GM18520 (cell line): ENCODE results near the gene TYMS.

Experiments used
- ATAC-seq: cut with Tn5 transposase; IDR thresholded peaks from one replicate; pipeline ENCODE4 v1.9.1; 2021; ENCODE audit not compliant: unreplicated experiment

The TYMS gene

DNA sequence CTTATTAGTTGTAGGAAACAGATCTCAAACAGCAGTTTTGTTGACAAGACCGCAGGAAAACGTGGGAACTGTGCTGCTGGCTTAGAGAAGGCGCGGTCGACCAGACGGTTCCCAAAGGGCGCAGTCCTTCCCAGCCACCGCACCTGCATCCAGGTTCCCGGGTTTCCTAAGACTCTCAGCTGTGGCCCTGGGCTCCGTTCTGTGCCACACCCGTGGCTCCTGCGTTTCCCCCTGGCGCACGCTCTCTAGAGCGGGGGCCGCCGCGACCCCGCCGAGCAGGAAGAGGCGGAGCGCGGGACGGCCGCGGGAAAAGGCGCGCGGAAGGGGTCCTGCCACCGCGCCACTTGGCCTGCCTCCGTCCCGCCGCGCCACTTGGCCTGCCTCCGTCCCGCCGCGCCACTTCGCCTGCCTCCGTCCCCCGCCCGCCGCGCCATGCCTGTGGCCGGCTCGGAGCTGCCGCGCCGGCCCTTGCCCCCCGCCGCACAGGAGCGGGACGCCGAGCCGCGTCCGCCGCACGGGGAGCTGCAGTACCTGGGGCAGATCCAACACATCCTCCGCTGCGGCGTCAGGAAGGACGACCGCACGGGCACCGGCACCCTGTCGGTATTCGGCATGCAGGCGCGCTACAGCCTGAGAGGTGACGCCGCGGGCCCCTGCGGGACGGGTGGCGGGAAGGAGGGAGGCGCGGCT, at the start of gene TYMS:
TSS of gene TYMS (plus strand) at position 343 of the 690 bp plus-strand sequence. CDS start at position 433, 90 bp downstream.
- peak; percentile 18 for ATAC-seq

DNA sequence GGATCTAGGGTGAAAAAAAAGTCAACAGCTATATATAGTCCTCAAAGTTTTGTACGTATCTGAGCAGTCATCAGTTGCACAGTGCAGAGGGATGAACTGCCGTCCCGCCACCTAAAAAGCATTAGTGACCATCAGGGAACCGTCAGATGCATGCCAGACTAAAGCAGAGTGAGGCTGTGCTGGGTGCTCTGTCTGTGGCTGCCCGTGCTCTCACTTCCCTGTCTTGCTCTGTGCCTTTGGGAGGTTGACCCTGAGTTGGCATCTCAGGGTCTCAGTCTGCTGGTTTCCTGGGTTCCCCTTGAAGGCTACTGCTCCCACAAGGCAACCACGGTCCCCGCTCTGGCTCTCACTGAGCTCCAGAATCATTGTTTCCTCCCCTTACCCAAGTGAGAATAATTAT, 49.5 kb upstream of the TYMS start:
- ATAC-seq: no peak

DNA sequence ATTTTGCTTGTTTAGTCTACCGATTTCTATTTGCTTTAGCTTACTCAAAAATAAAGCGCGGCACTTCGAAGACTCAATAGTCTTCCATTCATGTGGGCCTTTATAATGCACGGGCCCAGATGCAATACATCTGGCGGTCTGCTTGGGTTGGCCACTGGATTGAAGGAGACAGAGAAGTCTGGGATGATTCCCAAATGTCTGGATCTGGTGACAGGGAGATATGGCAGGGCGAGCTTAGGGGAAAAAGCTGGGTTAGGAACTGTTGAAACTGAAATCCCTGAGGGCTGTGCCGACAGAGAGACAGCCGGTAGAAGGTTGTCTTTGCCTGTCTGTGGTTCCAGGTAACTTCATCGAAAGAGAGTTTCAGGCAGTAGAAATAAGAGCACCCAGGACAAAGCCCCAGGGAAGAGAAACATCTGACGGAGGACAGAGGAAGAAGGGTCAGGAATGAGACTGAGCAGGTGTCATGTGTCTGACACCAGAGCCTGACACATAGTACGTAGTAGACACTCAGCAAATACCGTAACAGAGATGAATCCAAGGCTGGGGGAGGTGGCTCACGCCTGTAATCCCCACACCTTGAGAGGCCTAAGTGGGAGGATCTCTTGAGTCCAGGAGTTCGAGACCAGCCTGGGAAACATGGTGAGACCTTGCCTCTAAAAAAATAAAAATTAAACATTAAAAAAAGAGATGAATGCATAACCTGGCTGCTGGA, 47.1 kb upstream of the TYMS start:
- no peak for ATAC-seq

DNA sequence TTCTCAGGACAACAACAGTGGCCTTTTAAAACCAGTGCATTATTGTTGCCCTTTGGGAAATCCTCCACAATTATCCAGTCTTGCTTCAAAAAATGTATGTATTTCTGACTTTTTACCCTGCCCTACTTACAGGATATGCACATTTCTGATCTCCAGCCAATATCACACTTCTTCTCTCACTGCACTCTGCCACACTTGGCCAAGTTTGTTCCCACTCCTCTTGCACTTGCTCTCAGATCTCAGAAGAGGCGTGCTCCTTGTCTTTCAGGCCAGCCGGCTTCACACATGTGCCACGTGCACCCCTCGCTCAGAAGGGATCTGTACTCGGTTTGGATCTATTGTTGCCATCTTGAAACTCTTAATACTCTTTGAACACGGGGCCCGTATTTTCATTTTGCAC, 45.3 kb upstream of the TYMS start:
- no peak for ATAC-seq

DNA sequence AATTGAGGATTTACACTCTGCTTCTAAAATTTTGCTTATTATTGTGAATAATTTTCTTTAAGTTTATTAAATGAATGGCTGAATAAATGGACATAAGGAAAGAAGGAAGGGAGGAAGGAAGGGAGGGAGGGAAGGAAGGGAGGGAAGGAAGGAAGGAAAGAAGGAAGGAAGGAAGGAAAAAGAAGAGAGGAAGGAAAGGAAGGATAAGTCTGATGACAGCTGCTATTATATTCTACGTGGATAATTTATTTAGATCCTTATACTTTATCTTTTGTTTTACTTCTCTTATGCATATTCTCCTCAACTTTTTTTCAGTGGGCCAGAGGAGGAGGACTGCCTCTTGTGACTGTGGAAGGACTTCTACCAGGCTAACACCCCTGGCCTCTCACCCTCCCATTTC, 43.3 kb upstream of the TYMS start:
- ATAC-seq: no peak

DNA sequence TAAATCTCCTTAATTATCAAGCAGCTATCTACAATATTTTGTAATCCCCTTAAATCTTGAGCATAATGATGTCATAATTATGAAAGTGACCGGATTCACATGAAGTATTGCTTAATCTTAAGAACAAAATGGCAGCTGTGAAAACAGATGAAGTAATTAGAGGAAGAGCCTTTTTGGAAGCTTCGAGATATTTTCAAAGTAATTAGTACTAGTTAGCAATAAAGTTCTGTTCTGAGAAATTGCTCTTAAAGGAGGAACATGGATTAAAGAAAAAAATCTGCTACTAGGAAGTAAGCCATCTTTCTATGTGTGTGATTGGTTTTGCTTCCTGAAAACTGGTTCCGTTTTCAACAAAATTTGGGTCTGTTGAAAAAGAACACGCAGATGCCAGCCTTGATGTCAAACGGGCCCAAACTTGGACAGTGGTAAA, 42.3 kb upstream of the TYMS start:
- no peak for ATAC-seq

DNA sequence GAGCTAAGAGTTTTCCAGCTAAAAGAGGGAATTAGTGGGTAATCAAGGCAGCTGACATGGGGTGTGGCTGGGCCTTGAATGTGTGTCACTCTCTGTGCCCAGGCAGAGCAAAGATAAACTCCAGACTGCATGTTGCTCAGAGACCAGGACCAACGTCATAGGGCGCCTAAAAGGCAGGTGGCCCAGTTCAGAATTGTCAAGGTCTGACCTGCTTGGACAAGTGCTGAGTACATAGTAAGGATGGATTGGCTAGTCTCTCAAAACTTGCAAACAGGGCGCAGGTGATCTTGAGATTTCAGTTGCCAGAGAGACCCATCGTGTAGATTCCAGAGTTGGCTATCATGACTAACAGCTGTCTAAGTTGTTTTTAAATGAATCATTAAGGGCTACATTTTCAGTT, 41.7 kb upstream of the TYMS start:
- no peak for ATAC-seq

DNA sequence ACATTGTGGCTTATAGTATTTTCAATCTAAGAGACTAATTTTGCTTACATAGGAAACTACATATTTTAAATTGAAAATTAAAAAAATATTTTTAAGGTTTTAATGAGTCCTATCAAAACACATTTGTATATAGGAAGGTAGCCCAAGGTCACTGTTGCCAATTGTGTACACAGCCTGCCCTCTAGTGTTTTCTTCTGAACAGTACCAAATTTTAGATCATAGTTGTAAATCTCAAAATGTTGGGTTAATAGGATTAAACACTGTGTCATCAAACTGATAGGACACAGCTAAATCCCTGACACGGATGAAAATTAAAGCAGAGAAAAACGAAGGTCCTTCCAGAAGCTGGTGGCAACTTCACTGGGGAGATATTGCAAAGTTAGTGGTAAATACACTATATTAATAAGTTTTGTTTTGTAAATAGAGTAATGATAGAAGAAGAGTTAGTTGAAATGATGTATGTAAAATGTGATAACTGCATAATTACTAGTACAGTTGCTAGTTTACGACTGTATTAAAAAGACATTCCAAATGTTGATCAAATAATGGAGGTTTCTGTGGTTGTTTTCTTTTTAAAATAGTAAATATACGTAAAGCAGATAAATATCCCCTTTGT, 41.0 kb upstream of the TYMS start:
- ATAC-seq: peak; percentile 40

DNA sequence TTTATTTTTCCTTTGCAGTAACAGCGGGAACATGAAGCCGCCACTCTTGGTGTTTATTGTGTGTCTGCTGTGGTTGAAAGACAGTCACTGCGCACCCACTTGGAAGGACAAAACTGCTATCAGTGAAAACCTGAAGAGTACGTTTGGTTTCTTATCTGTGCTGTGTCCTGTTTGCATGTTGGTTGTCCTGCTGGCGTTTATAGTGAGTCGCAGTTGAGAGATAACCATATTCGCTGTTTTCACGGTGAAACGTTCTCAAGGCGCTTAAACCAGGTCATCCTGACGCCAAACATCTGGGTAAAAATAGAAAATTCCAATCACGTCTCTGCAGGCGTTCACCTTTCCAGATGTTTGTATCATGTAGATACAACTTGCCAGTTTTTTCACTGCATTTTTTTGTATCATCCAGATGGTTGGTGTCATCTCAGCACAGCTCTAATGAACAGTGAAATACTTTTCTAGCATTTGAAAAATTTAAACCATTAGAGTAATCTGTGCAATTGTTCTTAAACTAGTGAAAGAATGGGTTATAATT, 39.4 kb upstream of the TYMS start:
- no peak for ATAC-seq

DNA sequence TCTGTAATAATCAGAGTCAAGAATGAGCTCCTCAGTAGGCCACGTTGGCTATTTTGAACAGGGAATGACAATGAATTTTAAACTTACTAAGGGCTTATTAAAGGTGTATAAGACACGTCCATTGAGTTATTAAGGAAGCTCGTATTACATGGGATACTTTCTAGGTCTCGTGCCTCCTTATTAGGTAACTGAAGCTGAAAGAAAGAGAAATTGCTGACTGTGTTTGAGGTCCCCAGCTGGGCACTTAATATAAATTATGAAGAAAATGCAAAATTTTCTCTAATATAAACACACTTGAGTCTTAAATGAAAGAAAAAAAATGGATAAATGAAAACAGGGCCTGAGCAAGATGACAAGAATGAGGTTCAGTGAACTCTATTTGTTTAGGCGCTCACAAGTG, 38.8 kb upstream of the TYMS start:
- ATAC-seq: no peak

DNA sequence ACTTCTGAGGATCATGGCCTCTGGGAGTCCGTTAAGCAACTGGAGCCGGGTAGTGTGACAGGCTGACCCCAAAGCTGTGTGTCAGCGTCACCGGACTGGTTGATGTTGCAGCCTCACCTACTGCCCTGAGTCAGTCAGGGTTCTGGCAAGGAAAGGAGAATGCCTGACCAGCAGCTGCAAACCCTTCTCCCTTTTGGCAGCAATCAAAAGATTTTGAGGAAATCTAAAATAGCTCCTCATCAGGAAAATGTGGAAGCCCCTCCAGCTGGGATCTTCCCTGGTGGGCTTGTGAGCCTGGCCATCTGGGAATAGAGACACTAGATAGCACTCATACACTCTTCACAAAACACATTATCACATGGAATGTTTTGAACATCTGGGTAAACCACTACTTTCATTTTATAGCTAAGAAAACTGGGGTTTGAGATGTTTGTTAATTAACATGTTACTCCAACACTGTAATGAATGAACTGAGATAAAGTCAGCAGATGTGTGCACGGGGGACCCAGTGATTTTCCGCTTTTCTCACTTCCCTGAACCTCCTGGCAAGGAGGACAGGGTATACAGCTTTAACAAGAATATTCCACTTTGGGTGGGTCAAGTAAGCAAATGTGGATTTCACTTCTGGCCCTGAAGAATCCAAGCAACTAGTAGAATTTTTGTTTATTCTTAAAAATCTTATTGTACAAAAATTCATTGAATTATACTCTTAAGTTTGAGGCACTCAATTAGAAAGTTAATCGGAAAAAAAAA, 36.0 kb upstream of the TYMS start:
- ATAC-seq: no peak

DNA sequence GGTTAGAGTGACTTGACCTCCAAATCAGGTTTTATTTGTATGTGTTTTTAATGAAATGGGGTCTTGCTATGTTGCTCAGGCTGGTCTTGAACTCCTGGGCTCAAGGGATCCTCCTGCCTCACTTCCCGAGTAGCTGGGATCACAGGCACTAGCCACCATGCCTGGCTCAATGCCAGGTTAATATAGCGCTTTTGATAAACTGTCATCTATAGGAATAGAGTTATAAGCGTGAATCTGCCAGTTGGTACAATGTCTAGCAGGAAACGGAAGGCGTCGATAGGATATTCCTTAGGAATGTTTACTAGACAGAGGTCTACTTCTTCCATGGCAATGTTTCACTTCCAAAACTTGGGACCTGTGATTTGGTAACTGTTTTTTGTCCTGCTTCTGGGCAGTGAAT, 35.2 kb upstream of the TYMS start:
- no peak for ATAC-seq

DNA sequence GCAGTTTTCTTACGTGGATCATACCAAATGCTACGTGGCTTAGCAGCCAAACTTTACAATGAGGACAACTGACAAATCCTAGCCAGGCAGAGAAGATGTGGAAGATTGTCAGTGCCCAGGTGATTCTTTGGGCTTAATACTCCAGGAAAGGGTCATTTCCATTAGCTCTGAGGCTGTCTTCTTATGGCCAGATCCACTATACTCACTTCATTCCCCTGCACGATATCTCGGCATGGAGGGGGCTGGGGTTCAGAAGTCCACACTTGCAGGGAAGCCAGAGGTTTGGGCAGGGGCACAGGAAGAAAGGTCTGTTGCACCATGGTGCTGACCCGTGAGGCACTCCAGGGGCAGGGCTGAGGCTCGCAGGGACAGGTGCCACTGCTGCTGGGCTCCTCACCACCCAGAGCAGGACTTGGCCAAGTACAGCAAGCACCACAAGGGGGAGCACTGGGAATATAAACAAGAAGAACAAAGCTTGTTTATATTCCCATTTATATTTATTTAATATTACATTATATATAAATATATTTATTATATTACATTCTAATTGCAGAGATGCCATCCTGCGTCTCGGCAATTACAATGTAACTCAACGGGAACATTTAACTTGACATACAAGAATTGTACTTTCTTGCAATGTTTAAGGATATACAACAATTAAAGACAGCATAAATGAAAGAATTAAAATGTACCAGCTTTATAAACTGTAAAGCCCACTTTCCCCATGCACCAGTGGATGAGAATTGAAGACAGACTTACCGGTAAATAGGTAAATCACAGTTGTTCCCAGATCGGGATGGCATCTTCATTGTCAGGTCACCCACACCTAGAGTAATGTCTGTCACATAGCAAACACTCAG, 33.5 kb upstream of the TYMS start:
- no peak for ATAC-seq

DNA sequence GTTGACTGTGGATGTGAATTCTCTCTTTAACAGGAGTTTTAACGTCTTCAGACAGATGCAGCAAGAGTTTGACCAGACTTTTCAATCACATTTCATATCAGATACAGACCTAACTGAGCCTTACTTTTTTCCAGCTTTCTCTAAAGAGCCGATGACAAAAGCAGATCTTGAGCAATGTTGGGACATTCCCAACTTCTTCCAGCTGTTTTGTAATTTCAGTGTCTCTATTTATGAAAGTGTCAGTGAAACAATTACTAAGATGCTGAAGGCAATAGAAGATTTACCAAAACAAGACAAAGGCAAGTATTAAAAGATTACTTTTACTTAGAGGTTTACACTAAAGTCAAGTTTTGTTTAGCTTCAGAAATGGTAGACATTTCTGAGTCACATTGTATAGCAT, 30.2 kb upstream of the TYMS start:
- no peak for ATAC-seq

DNA sequence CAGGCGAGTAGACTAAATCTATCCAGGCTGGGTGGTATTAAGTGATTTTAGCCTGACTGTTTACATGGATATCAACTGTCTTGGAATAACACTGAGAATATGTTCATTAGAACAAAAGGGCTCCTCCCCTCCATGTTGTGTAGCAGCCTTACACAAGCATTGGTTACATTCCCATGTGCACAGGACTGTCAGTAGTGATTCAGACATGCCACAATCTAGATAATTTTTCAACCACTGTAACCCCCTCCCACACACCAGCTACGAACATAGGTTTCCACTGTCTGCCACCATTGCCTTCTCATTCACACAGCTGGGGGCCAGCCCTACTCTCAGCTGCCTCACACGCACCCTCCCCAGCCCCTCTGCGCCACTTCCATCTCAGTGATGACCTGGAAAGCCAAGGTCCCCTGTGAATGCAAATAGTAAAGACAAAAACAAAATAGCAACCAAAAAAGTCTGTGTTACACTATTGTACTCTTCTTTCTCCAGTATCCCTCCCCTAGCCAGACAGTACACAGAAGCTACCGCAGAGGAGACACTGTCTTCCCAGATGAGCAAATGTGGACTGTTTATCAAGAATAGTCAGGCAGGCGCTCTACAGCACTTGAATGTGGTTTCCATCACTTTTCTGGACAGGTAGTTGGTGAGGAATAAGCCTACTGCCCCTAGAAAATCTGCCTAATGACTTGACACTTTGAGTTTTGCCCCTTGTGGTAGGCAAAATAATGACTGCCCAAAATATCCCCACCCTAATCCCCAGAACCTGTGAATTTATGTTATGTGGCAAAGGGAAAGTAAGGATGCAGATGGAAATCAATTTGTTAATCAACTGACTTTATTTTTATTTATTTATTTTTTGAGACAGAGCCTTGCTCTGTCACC, 27.9 kb upstream of the TYMS start:
- ATAC-seq: no peak

DNA sequence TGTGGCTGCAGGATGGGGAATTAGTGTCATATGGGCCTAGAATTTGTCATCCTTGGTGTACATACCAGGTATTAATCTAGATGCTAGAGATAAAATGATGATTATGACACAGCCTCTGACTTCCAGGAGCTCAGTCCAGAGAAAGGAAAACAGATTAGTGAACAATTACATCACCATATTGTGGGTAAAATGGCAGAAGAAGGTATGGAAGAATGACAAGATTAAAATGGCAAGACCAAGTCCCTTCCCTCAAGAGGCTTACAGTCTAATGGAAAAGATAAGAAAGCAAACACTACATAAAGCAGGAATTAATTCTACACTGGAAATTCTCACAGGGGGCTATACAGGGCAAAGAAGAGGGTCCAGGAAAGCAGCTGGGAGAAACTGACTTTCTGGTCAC, 25.9 kb upstream of the TYMS start:
- no peak for ATAC-seq

DNA sequence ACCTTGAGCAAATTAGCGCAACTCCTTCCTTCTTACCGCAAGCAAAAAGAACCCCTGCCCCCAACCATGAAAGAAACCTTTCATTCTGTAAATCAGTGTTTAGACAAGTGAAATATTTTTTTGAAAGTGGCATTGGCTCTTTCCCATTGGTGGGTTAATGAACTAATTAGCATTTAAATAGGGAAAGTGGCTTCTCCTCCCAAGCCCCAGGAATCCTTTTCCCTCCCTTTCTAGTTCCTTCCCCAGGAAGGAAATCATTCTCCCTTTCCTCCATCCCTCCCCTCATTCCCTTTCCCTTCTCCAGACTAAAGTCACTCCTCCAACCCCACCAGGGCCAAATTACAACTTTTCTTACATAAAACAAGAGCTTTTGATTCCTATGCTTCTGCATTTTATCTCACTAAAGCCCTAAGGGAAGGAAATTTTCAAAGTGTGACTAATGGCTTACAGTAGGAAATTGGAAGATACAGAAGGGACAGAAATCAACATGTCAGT, 22.9 kb upstream of the TYMS start:
- no peak for ATAC-seq

DNA sequence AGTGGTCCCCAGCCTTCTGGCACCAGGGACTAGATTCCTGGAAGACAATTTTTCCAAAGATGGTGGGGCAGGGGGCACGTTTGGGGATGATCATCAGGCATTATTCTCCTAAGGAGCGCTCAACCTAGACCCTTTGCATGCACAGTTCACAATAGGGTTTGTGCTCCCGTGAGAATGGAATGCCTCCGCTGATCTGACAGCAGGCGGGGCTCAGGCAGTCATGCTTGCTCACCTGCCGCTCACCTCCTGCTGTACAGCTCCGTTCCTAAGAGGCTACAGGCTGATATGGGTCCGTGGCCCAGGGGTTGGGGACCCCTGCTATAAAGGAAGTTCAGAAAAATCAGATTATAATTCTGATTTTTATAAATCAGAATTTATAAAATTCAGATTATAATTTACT, 22.3 kb upstream of the TYMS start:
- no peak for ATAC-seq

DNA sequence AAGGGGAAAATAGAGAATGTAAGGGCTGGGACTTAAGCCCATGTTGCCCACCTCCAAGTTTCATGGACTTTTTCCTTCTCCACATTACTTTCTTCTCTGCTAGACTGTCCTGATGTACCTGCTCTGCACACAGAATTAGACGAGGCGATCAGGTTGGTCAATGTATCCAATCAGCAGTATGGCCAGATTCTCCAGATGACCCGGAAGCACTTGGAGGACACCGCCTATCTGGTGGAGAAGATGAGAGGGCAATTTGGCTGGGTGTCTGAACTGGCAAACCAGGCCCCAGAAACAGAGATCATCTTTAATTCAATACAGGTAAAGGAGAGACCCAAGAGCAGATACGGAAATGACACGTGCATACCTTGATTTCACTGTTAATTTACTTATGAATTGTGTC, 16.2 kb upstream of the TYMS start:
- no peak for ATAC-seq
